ENCODE data around the gene ULBP3. TPM values are rescaled to one million over a fixed set of nuclear protein-coding genes. Genes with fewer than 3 reads are reported as not detected.
"Not testable (repeated sequence)": the region's sequence is repeated elsewhere in the genome, so short reads cannot be mapped to it uniquely, and the experiment has no call there.

Gene ULBP3
- total RNA-seq, 1 experiment from 2014 or later, result 4.0 TPM

- peaks cover 3% of the 10 kb centered on the region for H3K27me3 Mint-ChIP-seq (ENCODE audit: low read depth)
- H3K27ac Mint-ChIP-seq, result no peak overlapping the region
- ChIA-PET CTCF (no interaction called here), POLR2A (no interaction called here)
- no peak overlapping the region for H3K4me3 Mint-ChIP-seq
- H3K36me3 Mint-ChIP-seq, result no peaks in the 10 kb centered on the region
- peaks cover 17% of the 10 kb centered on the region for H3K4me1 Mint-ChIP-seq
- no peak for DNase-seq (ENCODE audit: low spot score)
- H3K9me3 Mint-ChIP-seq, result no peaks in the 10 kb centered on the region
- no peak for TF ChIP-seq CTCF (IDR thresholded peaks at IDR 0.05)
- no peak for TF ChIP-seq JAZF1 (CRISPR knock-in tag; IDR thresholded peaks at IDR 0.05)
- no peak for TF ChIP-seq TCF7 (CRISPR knock-in tag; IDR thresholded peaks at IDR 0.05; ENCODE audit: low read depth)
- no peak for TF ChIP-seq ATF2 (CRISPR knock-in tag; IDR thresholded peaks at IDR 0.05; ENCODE audit: borderline replicate concordance, low read depth)
- TF ChIP-seq ZNF232 (CRISPR knock-in tag; IDR thresholded peaks at IDR 0.05), result no peak
- TF ChIP-seq PREB (CRISPR knock-in tag; IDR thresholded peaks at IDR 0.05; ENCODE audit: borderline replicate concordance), result no peak
- TF ChIP-seq IRF2 (CRISPR knock-in tag; IDR thresholded peaks at IDR 0.05; ENCODE audit: borderline replicate concordance, low read depth), result no peak
- no peak for TF ChIP-seq MXD4 (CRISPR knock-in tag; IDR thresholded peaks at IDR 0.05; ENCODE audit: borderline replicate concordance)
- TF ChIP-seq FOXJ3 (CRISPR knock-in tag; IDR thresholded peaks at IDR 0.05; ENCODE audit: borderline replicate concordance), result no peak
- TF ChIP-seq ZNF263 (CRISPR knock-in tag; IDR thresholded peaks at IDR 0.05; ENCODE audit: low read depth), result no peak
- no peak for TF ChIP-seq GABPB1 (CRISPR knock-in tag; IDR thresholded peaks at IDR 0.05)
- no peak for TF ChIP-seq ZBTB21 (CRISPR knock-in tag; IDR thresholded peaks at IDR 0.05; ENCODE audit: borderline replicate concordance)
- TF ChIP-seq CDX4 (CRISPR knock-in tag; IDR thresholded peaks at IDR 0.05; ENCODE audit: borderline replicate concordance), result no peak
- no peak for ATAC-seq
Observed at GRCh38 chr6:150075034-150075421, 6.1 kb upstream of the ULBP3 start.

- H3K36me3 Mint-ChIP-seq; ATAC-seq; H3K4me3 Mint-ChIP-seq; DNase-seq (ENCODE audit: low spot score); POLR2A ChIA-PET; H3K27ac Mint-ChIP-seq; H3K27me3 Mint-ChIP-seq (ENCODE audit: low read depth); CTCF ChIA-PET; H3K9me3 Mint-ChIP-seq: not testable (repeated sequence)
- H3K4me1 Mint-ChIP-seq, result peaks cover 14% of the 10 kb centered on the region
Observed at GRCh38 chr6:150074396-150075033, 5.6 kb upstream of the ULBP3 start.

GRCh38 chr6:150072201-150072600 lies 3.3 kb upstream of the ULBP3 start:
- TF ChIP-seq EMX1 (CRISPR knock-in tag; IDR thresholded peaks at IDR 0.05) (no peak), ZNF263 (CRISPR knock-in tag; IDR thresholded peaks at IDR 0.05; ENCODE audit: low read depth) (no peak), ZMAT4 (CRISPR knock-in tag; IDR thresholded peaks at IDR 0.05) (no peak), RELA (CRISPR knock-in tag; IDR thresholded peaks at IDR 0.05; ENCODE audit: borderline replicate concordance) (no peak), STAT6 (CRISPR knock-in tag; conservative IDR thresholded peaks at IDR 0.05; ENCODE audit: low read depth) (no peak), ESRRA (CRISPR knock-in tag; IDR thresholded peaks at IDR 0.05; ENCODE audit: borderline replicate concordance) (no peak), ATF3 (CRISPR knock-in tag; conservative IDR thresholded peaks at IDR 0.05) (no peak), PREB (CRISPR knock-in tag; IDR thresholded peaks at IDR 0.05; ENCODE audit: borderline replicate concordance) (no peak), JUN (CRISPR knock-in tag; IDR thresholded peaks at IDR 0.05) (no peak), SP1 (CRISPR knock-in tag; conservative IDR thresholded peaks at IDR 0.05) (no peak)
- Mint-ChIP-seq H3K4me3 (no peak overlapping the region), H3K27ac (no peak overlapping the region), H3K27me3 (ENCODE audit: low read depth) (peaks cover 23% of the 10 kb centered on the region), H3K9me3 (no peaks in the 10 kb centered on the region), H3K36me3 (no peaks in the 10 kb centered on the region), H3K4me1 (peaks cover 14% of the 10 kb centered on the region)
- ATAC-seq, result no peak
- DNase-seq (ENCODE audit: low spot score), result no peak
- ChIA-PET CTCF (interaction anchor here (0.7 to 0.8 kb wide), 2 partner anchors 10 to 18 kb away, joined by 3 read pairs; no protein-coding TSS in a partner anchor), POLR2A (no interaction called here)
